Activated gamma-delta T cell treated with Interleukin-2 at 50 U/mL for 16 hours (primary cell): Measurements from ENCODE around the gene GJB1.
"Not testable (repeated sequence)": the region's sequence is repeated elsewhere in the genome, so short reads cannot be mapped to it uniquely, and the experiment has no call there.

ENCODE experiments used
- DNase-seq: peaks from one replicate; pipeline ENCODE4 v3.0.0-alpha.2; 2020

The GJB1 gene

DNA sequence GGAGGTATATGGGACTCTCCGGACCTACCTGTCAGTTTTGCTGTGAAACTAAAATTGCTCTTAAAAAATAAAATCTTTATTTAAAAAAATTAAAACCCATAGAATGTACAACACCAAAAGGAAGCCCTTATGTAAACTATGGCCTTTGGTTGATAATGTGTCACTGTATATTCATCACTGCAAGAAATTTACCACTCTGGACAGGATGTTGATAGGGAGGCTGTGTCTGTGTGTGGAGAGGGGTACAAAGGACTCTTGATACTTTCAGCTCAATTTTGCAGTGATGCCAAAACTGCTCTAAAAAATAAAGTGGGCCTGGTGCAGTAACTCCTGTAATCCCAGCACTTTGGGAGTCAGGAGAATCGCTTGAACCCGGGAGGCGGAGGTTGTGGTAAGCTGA lies 33.8 kb downstream of the GJB1 start:
- no peak for DNase-seq

DNA sequence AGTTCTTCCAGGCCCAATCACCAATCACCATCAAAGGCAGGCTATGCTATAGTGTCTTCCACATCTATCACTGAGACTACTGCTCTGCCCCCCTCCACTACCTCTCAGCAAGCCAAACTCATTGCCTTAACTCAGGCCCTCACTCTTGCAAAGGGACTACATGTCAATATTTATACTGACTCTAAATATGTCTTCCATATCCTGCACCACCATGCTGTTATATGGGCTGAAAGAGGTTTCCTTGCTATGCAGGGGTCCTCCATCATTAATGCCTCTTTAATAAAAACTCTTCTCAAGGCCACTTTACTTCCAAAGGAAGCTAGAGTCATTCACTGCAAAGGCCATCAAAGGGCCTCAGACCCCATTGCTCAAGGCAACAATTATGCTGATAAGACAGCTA lies 45.6 kb downstream of the GJB1 start:
- not testable (repeated sequence) for DNase-seq

DNA sequence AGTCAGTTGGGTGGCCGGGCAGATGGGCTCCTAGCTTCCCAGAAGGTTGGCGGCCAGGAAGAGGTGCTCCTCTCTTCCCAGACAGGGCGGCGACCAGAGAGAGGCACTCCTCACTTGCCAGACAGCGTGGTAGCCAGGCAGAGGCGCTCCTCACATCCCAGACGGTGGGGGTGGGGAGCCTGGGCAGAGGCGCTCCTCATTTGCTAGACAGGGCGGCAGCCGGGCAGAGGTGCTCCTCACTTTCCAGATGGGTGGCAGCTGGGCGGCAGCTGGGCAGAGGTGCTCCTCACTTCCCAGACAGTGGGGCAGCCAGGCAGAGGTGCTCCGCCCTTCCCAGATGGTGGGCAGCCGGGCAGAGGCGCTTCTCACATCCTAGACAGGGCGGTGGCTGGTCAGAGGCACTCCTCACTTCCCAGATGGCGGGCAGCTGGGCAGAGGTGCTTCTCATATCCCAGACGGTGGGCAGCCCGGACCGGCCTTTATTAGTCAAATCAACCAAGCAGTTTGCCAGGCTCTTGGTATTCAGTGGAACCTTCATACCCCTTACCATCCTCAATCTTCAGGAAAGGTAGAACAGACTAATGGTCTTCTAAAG lies 46.9 kb downstream of the GJB1 start:
- no peak for DNase-seq

DNA sequence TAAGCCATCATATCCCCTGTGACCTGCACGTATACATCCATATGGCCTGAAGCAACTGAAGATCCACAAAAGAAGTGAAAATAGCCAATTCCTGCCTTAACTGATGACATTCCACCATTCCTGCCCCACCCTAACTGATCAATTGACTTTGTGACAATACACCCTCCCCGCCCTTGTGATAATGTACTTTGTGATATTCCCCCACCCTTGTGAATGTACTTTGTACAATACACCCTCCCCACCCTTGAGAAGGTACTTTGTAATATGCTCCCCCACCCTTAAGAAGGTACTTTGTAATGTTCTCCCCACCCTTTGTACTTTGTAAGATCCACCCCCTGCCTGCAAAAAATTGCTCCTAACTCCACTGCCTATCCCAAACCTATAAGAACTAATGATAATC lies 49.3 kb downstream of the GJB1 start:
- DNase-seq: not testable (repeated sequence)
